ENCODE results near the gene ZMYM2.

Gene ZMYM2

DNA sequence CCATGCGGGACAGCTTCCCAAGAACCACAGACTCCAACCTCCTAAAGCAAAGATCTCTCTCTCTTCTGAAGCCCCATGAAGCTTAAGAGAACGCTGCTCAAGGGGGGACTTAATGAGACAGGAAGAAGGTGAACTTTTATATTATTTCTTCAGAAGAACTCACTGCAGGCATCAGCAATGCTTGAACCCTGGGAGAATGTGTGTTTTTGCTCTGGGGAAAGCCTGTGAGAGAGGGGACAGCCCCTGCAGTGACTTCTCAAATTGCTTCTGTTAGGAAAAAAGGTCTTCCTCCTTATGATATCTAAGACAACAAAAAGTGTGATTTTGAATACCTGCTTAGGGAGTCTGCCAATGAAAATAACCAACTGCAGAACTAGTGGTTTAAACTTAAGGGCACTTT, 179.3 kb downstream of the ZMYM2 start:
- no peak for DNase-seq

DNA sequence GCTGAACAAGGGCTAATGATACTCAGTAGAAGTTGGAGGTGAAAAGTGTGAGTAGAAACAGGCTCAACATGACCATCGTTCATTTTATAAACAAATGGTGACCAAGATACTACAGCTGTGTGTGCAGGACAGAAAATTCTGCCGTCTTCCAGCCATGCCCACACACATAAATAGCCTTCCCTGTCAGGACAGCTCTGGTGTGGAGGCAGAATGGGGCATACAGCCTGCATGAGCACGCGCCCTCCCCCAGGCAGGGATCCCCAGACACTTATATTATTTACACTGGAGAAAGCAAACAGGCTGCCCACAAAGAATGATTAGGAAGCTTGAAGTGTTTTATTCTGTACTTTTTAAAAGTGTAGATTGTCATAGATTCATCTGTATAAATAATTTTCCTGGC, 182.0 kb downstream of the ZMYM2 start:
- DNase-seq = no peak

Data from T1000 (cell line).